ENCODE results near the gene STEEP1.

STEEP1 gene

GRCh38 chrX:119579414-119579813, 14.2 kb upstream of the STEEP1 start:
- no peaks in the 10 kb centered on the region for H3K9me3 ChIP-seq (ENCODE audit: control insufficient read depth, low read length)
- H3K27me3 ChIP-seq (ENCODE audit: control insufficient read depth, insufficient read depth, low read length, poor library complexity, severe bottlenecking) = no peaks in the 10 kb centered on the region
- H3K36me3 ChIP-seq (ENCODE audit: control insufficient read depth, insufficient read depth, low read length) = no peaks in the 10 kb centered on the region
- H3K4me3 ChIP-seq (ENCODE audit: insufficient read depth, low read depth, low read length) = no peak overlapping the region
- H3K4me1 ChIP-seq (ENCODE audit: control insufficient read depth, insufficient read depth, low read length) = no peaks in the 10 kb centered on the region
- H3K27ac ChIP-seq (ENCODE audit: insufficient read depth, low read depth, low read length, poor library complexity, severe bottlenecking) = no peak overlapping the region

GRCh38 chrX:119574394-119575266, 9.4 kb upstream of the STEEP1 start, which contains the start of gene UBE2A:
Gene UBE2A, plus strand, starts transcription at chrX:119574563. Its CDS starts 149 bp downstream, at chrX:119574712.
- 0% methylated on average over 85 to 86 of the region's 86 CpGs for WGBS, 2 experiments
- Histone ChIP-seq H3K9me3 (ENCODE audit: control insufficient read depth, low read length) (no peaks in the 10 kb centered on the region), H3K4me1 (ENCODE audit: control insufficient read depth, insufficient read depth, low read length) (no peaks in the 10 kb centered on the region), H3K36me3 (ENCODE audit: control insufficient read depth, insufficient read depth, low read length) (no peaks in the 10 kb centered on the region), H3K4me3 (ENCODE audit: insufficient read depth, low read depth, low read length) (peak within 1 kb of the TSS; percentile 64), H3K27me3 (ENCODE audit: control insufficient read depth, insufficient read depth, low read length, poor library complexity, severe bottlenecking) (no peaks in the 10 kb centered on the region), H3K27ac (ENCODE audit: insufficient read depth, low read depth, low read length, poor library complexity, severe bottlenecking) (peak within 1 kb of the TSS; percentile 69)

- Histone ChIP-seq H3K9me3 (ENCODE audit: control insufficient read depth, low read length) (no peaks in the 10 kb centered on the region), H3K4me3 (ENCODE audit: insufficient read depth, low read depth, low read length) (peak overlapping the region; percentile 64), H3K27me3 (ENCODE audit: control insufficient read depth, insufficient read depth, low read length, poor library complexity, severe bottlenecking) (no peaks in the 10 kb centered on the region), H3K36me3 (ENCODE audit: control insufficient read depth, insufficient read depth, low read length) (no peaks in the 10 kb centered on the region), H3K4me1 (ENCODE audit: control insufficient read depth, insufficient read depth, low read length) (no peaks in the 10 kb centered on the region), H3K27ac (ENCODE audit: insufficient read depth, low read depth, low read length, poor library complexity, severe bottlenecking) (no peak overlapping the region)
- 0% methylated on average over 27 of the region's 30 CpGs for WGBS, 2 experiments
These were observed 8.7 kb upstream of the STEEP1 start for GRCh38 chrX:119573840-119574393.

- Histone ChIP-seq H3K27me3 (ENCODE audit: control insufficient read depth, insufficient read depth, low read length, poor library complexity, severe bottlenecking) (no peaks in the 10 kb centered on the region), H3K4me3 (ENCODE audit: insufficient read depth, low read depth, low read length) (peak overlapping the region; percentile 64), H3K4me1 (ENCODE audit: control insufficient read depth, insufficient read depth, low read length) (no peaks in the 10 kb centered on the region), H3K27ac (ENCODE audit: insufficient read depth, low read depth, low read length, poor library complexity, severe bottlenecking) (no peak overlapping the region), H3K9me3 (ENCODE audit: control insufficient read depth, low read length) (no peaks in the 10 kb centered on the region), H3K36me3 (ENCODE audit: control insufficient read depth, insufficient read depth, low read length) (no peaks in the 10 kb centered on the region)
- WGBS, 2 experiments = 89 to 99% methylated on average over 3 of the region's 3 CpGs
These were observed 8.0 kb upstream of the STEEP1 start for GRCh38 chrX:119573222-119573621.

- Histone ChIP-seq H3K36me3 (ENCODE audit: control insufficient read depth, insufficient read depth, low read length) (no peaks in the 10 kb centered on the region), H3K27me3 (ENCODE audit: control insufficient read depth, insufficient read depth, low read length, poor library complexity, severe bottlenecking) (no peaks in the 10 kb centered on the region), H3K4me1 (ENCODE audit: control insufficient read depth, insufficient read depth, low read length) (no peaks in the 10 kb centered on the region), H3K9me3 (ENCODE audit: control insufficient read depth, low read length) (no peaks in the 10 kb centered on the region), H3K27ac (ENCODE audit: insufficient read depth, low read depth, low read length, poor library complexity, severe bottlenecking) (no peak overlapping the region), H3K4me3 (ENCODE audit: insufficient read depth, low read depth, low read length) (no peak overlapping the region)
- 89 to 90% methylated on average over 6 of the region's 6 CpGs for WGBS, 2 experiments
These were observed 5.2 kb upstream of the STEEP1 start for GRCh38 chrX:119570351-119570835.

GRCh38 chrX:119552508-119552907, 12.7 kb downstream of the STEEP1 start:
- H3K36me3 ChIP-seq (ENCODE audit: control insufficient read depth, insufficient read depth, low read length) = no peaks in the 10 kb centered on the region
- H3K27me3 ChIP-seq (ENCODE audit: control insufficient read depth, insufficient read depth, low read length, poor library complexity, severe bottlenecking) = no peaks in the 10 kb centered on the region
- no peak overlapping the region for H3K27ac ChIP-seq (ENCODE audit: insufficient read depth, low read depth, low read length, poor library complexity, severe bottlenecking)
- 91 to 100% methylated on average over 1 to 3 of the region's 3 CpGs for WGBS, 2 experiments
- no peaks in the 10 kb centered on the region for H3K9me3 ChIP-seq (ENCODE audit: control insufficient read depth, low read length)
- no peak overlapping the region for H3K4me3 ChIP-seq (ENCODE audit: insufficient read depth, low read depth, low read length)
- H3K4me1 ChIP-seq (ENCODE audit: control insufficient read depth, insufficient read depth, low read length) = no peaks in the 10 kb centered on the region

GRCh38 chrX:119549327-119550016, 15.7 kb downstream of the STEEP1 start:
- Histone ChIP-seq H3K4me1 (ENCODE audit: control insufficient read depth, insufficient read depth, low read length) (no peaks in the 10 kb centered on the region), H3K4me3 (ENCODE audit: insufficient read depth, low read depth, low read length) (no peak overlapping the region), H3K27me3 (ENCODE audit: control insufficient read depth, insufficient read depth, low read length, poor library complexity, severe bottlenecking) (no peaks in the 10 kb centered on the region), H3K9me3 (ENCODE audit: control insufficient read depth, low read length) (no peaks in the 10 kb centered on the region), H3K27ac (ENCODE audit: insufficient read depth, low read depth, low read length, poor library complexity, severe bottlenecking) (no peak overlapping the region), H3K36me3 (ENCODE audit: control insufficient read depth, insufficient read depth, low read length) (no peaks in the 10 kb centered on the region)
- WGBS, 2 experiments = 74 to 76% methylated on average over 6 to 7 of the region's 7 CpGs

- Histone ChIP-seq H3K36me3 (ENCODE audit: control insufficient read depth, insufficient read depth, low read length) (no peaks in the 10 kb centered on the region), H3K4me3 (ENCODE audit: insufficient read depth, low read depth, low read length) (no peak overlapping the region)
These were observed 24.0 kb downstream of the STEEP1 start for GRCh38 chrX:119541188-119541587.

GRCh38 chrX:119539872-119540271, 25.3 kb downstream of the STEEP1 start:
- no peaks in the 10 kb centered on the region for H3K27me3 ChIP-seq (ENCODE audit: control insufficient read depth, insufficient read depth, low read length, poor library complexity, severe bottlenecking)
- H3K9me3 ChIP-seq (ENCODE audit: control insufficient read depth, low read length) = no peaks in the 10 kb centered on the region
- no peak overlapping the region for H3K4me3 ChIP-seq (ENCODE audit: insufficient read depth, low read depth, low read length)
- H3K36me3 ChIP-seq (ENCODE audit: control insufficient read depth, insufficient read depth, low read length) = no peaks in the 10 kb centered on the region
- H3K4me1 ChIP-seq (ENCODE audit: control insufficient read depth, insufficient read depth, low read length) = no peaks in the 10 kb centered on the region
- WGBS, 2 experiments = 50 to 60% methylated on average over 2 of the region's 2 CpGs
- H3K27ac ChIP-seq (ENCODE audit: insufficient read depth, low read depth, low read length, poor library complexity, severe bottlenecking) = no peak overlapping the region

More at GRCh38 chrX:119541188-119541587, 24.0 kb downstream of the STEEP1 start:
- Histone ChIP-seq H3K27ac (ENCODE audit: insufficient read depth, low read depth, low read length, poor library complexity, severe bottlenecking) (no peak overlapping the region), H3K4me1 (ENCODE audit: control insufficient read depth, insufficient read depth, low read length) (no peaks in the 10 kb centered on the region), H3K9me3 (ENCODE audit: control insufficient read depth, low read length) (no peaks in the 10 kb centered on the region), H3K27me3 (ENCODE audit: control insufficient read depth, insufficient read depth, low read length, poor library complexity, severe bottlenecking) (no peaks in the 10 kb centered on the region)
- 79 to 81% methylated on average over 3 to 4 of the region's 4 CpGs for WGBS, 2 experiments

- no peaks in the 10 kb centered on the region for H3K36me3 ChIP-seq (ENCODE audit: control insufficient read depth, insufficient read depth, low read length)
- no peaks in the 10 kb centered on the region for H3K9me3 ChIP-seq (ENCODE audit: control insufficient read depth, low read length)
- no peak overlapping the region for H3K27ac ChIP-seq (ENCODE audit: insufficient read depth, low read depth, low read length, poor library complexity, severe bottlenecking)
- no peak overlapping the region for H3K4me3 ChIP-seq (ENCODE audit: insufficient read depth, low read depth, low read length)
- WGBS, 2 experiments = 62 to 64% methylated on average over 3 of the region's 3 CpGs
- H3K4me1 ChIP-seq (ENCODE audit: control insufficient read depth, insufficient read depth, low read length) = no peaks in the 10 kb centered on the region
- H3K27me3 ChIP-seq (ENCODE audit: control insufficient read depth, insufficient read depth, low read length, poor library complexity, severe bottlenecking) = no peaks in the 10 kb centered on the region
These were observed 27.7 kb downstream of the STEEP1 start for GRCh38 chrX:119537487-119537886.

Measured in ectodermal cell (in vitro differentiated cells).